MM.1S (cell line): ENCODE data around the gene ENOX1.

Experiments used
- CTCF ChIP-seq: fragments of 300-600 bp; sonication (generic); IDR thresholded peaks from 2 replicates; pipeline ENCODE4 v1.5.1; 2016; ENCODE audit warnings: antibody characterized with exemption, low read length, mixed read lengths
- EZH2 ChIP-seq: fragments of 300-600 bp; sonication (generic); optimal IDR thresholded peaks from 2 replicates; pipeline ENCODE3; 2017; ENCODE audit warnings: low read depth, mild to moderate bottlenecking, antibody characterized with exemption, low read length, mixed read lengths
- EZH2phosphoT487 ChIP-seq: fragments of 300-600 bp; sonication (generic); IDR thresholded peaks from 2 replicates; pipeline ENCODE4 v1.6.1; 2018; ENCODE audit warnings: antibody characterized with exemption, low read length

GRCh38 chr13:43379738-43380137, 407.0 kb downstream of the ENOX1 start:
- no peak for TF ChIP-seq EZH2
- TF ChIP-seq CTCF, result no peak
- no peak for TF ChIP-seq EZH2phosphoT487
